Measurements from ENCODE around the gene DTNB.

The DTNB gene

GRCh38 chr2:25328152-25329085 is 345.0 kb downstream of the DTNB start:
- Histone ChIP-seq H3K9me3 (ENCODE audit: severe bottlenecking) (peaks cover 14% of the 10 kb centered on the region), H3K4me3 (ENCODE audit: low read depth, low read length) (no peak overlapping the region), H3K27ac (no peak overlapping the region), H3K27me3 (ENCODE audit: insufficient read depth, low read depth, severe bottlenecking) (no peaks in the 10 kb centered on the region), H3K36me3 (peaks cover 12% of the 10 kb centered on the region)
- DNase-seq = no peak
- TF ChIP-seq CTCF (IDR thresholded peaks at IDR 0.05; ENCODE audit: low read depth, low read length) = no peak
